GM23338 (cell line): Measurements from ENCODE around the gene SYPL2. TPM values are rescaled to one million over a fixed set of nuclear protein-coding genes. Genes with fewer than 3 reads are reported as not detected.

Experiments
- ATAC-seq: fragments of 200-7000 bp; cut with Tn5 transposase; 3 replicates; pipeline ENCODE4 v1.9.1; 2020
- DNase-seq: peaks from one replicate; pipeline ENCODE4 v3.0.0-alpha.2; 2015; ENCODE audit warnings: low spot score
- H2AFZ ChIP-seq: fragments of 200-600 bp; sonication (generic); 2 replicates; pipeline ENCODE4 v1.8.0; 2016; ENCODE audit warnings: antibody characterized with exemption, mild to moderate bottlenecking, moderate library complexity
- H3F3A ChIP-seq: fragments of 200-600 bp; sonication (generic); replicated peaks from 2 replicates; pipeline ENCODE4 v1.8.0; 2017; ENCODE audit warnings: antibody characterized with exemption, mixed run types, low read depth
- H3K27ac ChIP-seq: fragments of 200-600 bp; sonication (generic); 2 replicates; pipeline ENCODE4 v1.6.1; 2016; ENCODE audit warnings: low read depth
- H3K27me3 ChIP-seq: fragments of 200-600 bp; sonication (generic); 2 replicates; pipeline ENCODE4 v1.8.0; 2016; ENCODE audit warnings: mild to moderate bottlenecking, mixed run types, moderate library complexity; ENCODE audit not compliant: insufficient read depth
- H3K36me3 ChIP-seq: fragments of 200-600 bp; sonication (generic); 2 replicates; pipeline ENCODE4 v1.8.0; 2016; ENCODE audit warnings: mild to moderate bottlenecking; ENCODE audit not compliant: insufficient read depth
- H3K4me1 ChIP-seq: fragments of 200-600 bp; sonication (generic); 2 replicates; pipeline ENCODE4 v1.8.0; 2016; ENCODE audit warnings: mild to moderate bottlenecking, moderate library complexity; ENCODE audit not compliant: insufficient read depth
- H3K4me2 ChIP-seq: fragments of 200-600 bp; sonication (generic); 2 replicates; pipeline ENCODE4 v1.7.1; 2017; ENCODE audit warnings: mixed run types
- H3K4me3 ChIP-seq: fragments of 200-600 bp; sonication (generic); 2 replicates; pipeline ENCODE4 v1.6.1; 2016; ENCODE audit warnings: mixed run types
- H3K79me2 ChIP-seq: fragments of 200-600 bp; sonication (generic); replicated peaks from 2 replicates; pipeline ENCODE4 v1.8.0; 2017; ENCODE audit warnings: mild to moderate bottlenecking; ENCODE audit not compliant: insufficient read depth
- H3K9me2 ChIP-seq: fragments of 200-600 bp; sonication (generic); 2 replicates; pipeline ENCODE4 v1.8.0; 2017; ENCODE audit not compliant: insufficient read depth
- H4K20me1 ChIP-seq: fragments of 200-600 bp; sonication (generic); replicated peaks from 2 replicates; pipeline ENCODE4 v1.8.0; 2017; ENCODE audit warnings: mild to moderate bottlenecking; ENCODE audit not compliant: insufficient read depth
- H3K27ac Mint-ChIP-seq: 2 replicates; pipeline ENCODE4 v1.8.0; 2020; ENCODE audit warnings: inconsistent platforms, mild to moderate bottlenecking, moderate library complexity, mixed read lengths
- H3K27me3 Mint-ChIP-seq: 3 replicates; pipeline ENCODE4 v1.8.0; 2022; ENCODE audit warnings: low read depth, mild to moderate bottlenecking, moderate library complexity, mixed read lengths, inconsistent platforms; ENCODE audit not compliant: insufficient read depth, poor library complexity
- H3K36me3 Mint-ChIP-seq: 3 replicates; pipeline ENCODE4 v1.8.0; 2021; ENCODE audit warnings: low read depth, mild to moderate bottlenecking, inconsistent platforms, moderate library complexity, mixed read lengths
- H3K4me1 Mint-ChIP-seq: 3 replicates; pipeline ENCODE4 v1.8.0; 2020; ENCODE audit warnings: mild to moderate bottlenecking, inconsistent platforms, mixed read lengths
- H3K4me3 Mint-ChIP-seq: 3 replicates; pipeline ENCODE4 v1.8.0; 2021; ENCODE audit warnings: moderate library complexity, mild to moderate bottlenecking, inconsistent platforms, mixed read lengths
- H3K9me3 Mint-ChIP-seq: 3 replicates; pipeline ENCODE4 v1.8.0; 2020; ENCODE audit warnings: moderate library complexity, mild to moderate bottlenecking, inconsistent platforms, mixed read lengths
- CREB1 ChIP-seq: fragments of 250-450 bp; sonication (Bioruptor Pico); IDR thresholded peaks from 2 replicates; pipeline ENCODE4 v1.5.0; 2020; ENCODE audit warnings: low read depth, mild to moderate bottlenecking, moderate library complexity
- EZH2phosphoT487 ChIP-seq: fragments of 200-600 bp; sonication (generic); IDR thresholded peaks from one replicate; pipeline ENCODE4 v1.8.1; 2018; ENCODE audit warnings: antibody characterized with exemption; ENCODE audit not compliant: unreplicated experiment
- NANOG ChIP-seq: IDR thresholded peaks from 2 replicates; pipeline ENCODE4 v1.6.1; 2016; ENCODE audit warnings: antibody characterized with exemption, borderline replicate concordance
- POLR2AphosphoS5 ChIP-seq: IDR thresholded peaks from 2 replicates; pipeline ENCODE4 v1.6.1; 2016; ENCODE audit warnings: antibody characterized with exemption, low read depth
- REST ChIP-seq: IDR thresholded peaks from one replicate; pipeline ENCODE4 v1.6.1; 2018; ENCODE audit warnings: antibody characterized with exemption; ENCODE audit not compliant: unreplicated experiment
- STAT1 ChIP-seq: IDR thresholded peaks from one replicate; pipeline ENCODE4 v1.6.1; 2016; ENCODE audit warnings: antibody characterized with exemption; ENCODE audit not compliant: unreplicated experiment
- ZNF331 ChIP-seq: fragments of 250-450 bp; sonication (Bioruptor Pico); IDR thresholded peaks from 2 replicates; pipeline ENCODE4 v1.5.0; 2020; ENCODE audit warnings: low read depth, mild to moderate bottlenecking, moderate library complexity
- ZNF462 ChIP-seq: fragments of 250-450 bp; sonication (Bioruptor Pico); IDR thresholded peaks from 2 replicates; pipeline ENCODE4 v1.5.0; 2020; ENCODE audit warnings: mild to moderate bottlenecking, moderate library complexity
- polyA plus RNA-seq: library from polyadenylated mRNA; unstranded; fragments of >200 nt; fragmentation: Nextera tagmentation; extraction: Ambion mirVana; gene quantifications from 2 replicates; pipeline ENCODE4 v1.2.1, GENCODE V29; 2016
- total RNA-seq: library from RNA; depleted of rRNA; stranded (reverse); fragments of >200 nt; shearing (Covaris generic); gene quantifications from 2 replicates; pipeline ENCODE4 v1.2.3, GENCODE V29; 2014

The SYPL2 gene
- total and polyA plus RNA-seq, 2 experiments from 2014 or later = 0.40 to 0.49 TPM

- TF ChIP-seq REST = no peak
- no peak for TF ChIP-seq NANOG
- TF ChIP-seq POLR2AphosphoS5 = no peak
Measured at GRCh38 chr1:109447524-109447923, 18.8 kb upstream of the SYPL2 start (continued).

- H3K9me3 Mint-ChIP-seq = peaks cover 35% of the 10 kb centered on the region
Measured at GRCh38 chr1:109454497-109455133, 11.7 kb upstream of the SYPL2 start.

More at GRCh38 chr1:109454497-109455133, 11.7 kb upstream of the SYPL2 start:
- H4K20me1 ChIP-seq = no peaks in the 10 kb centered on the region
- Mint-ChIP-seq H3K27ac (no peak overlapping the region), H3K4me1 (no peaks in the 10 kb centered on the region), H3K36me3 (peaks cover 3% of the 10 kb centered on the region; the same call in 1 of the 3 replicates), H3K27me3 (peaks cover 1% of the 10 kb centered on the region), H3K4me3 (no peak overlapping the region)
- H3F3A ChIP-seq = no peaks in the 10 kb centered on the region
- ATAC-seq = no peak
- TF ChIP-seq ZNF462 = no peak
- TF ChIP-seq ZNF331 (CRISPR knock-in tag) = no peak
- TF ChIP-seq CREB1 (CRISPR knock-in tag) = no peak
- no peak for TF ChIP-seq EZH2phosphoT487
- TF ChIP-seq REST = no peak
- TF ChIP-seq NANOG = no peak
- TF ChIP-seq STAT1 = no peak
- H3K36me3 ChIP-seq = peaks cover 6% of the 10 kb centered on the region; the same call in 1 of the 2 replicates
- no peaks in the 10 kb centered on the region for H3K9me2 ChIP-seq
- H3K4me3 ChIP-seq = no peak overlapping the region
- no peaks in the 10 kb centered on the region for H3K79me2 ChIP-seq
- no peak overlapping the region for H3K4me2 ChIP-seq
- H3K27ac ChIP-seq = no peak overlapping the region
- H3K27me3 ChIP-seq = no peaks in the 10 kb centered on the region
- no peaks in the 10 kb centered on the region for H3K4me1 ChIP-seq
- H2AFZ ChIP-seq = no peak overlapping the region
- DNase-seq = no peak
